GM21515 (cell line): ENCODE measurements around the gene ADAP2.
"Not testable (repeated sequence)": the region's sequence is repeated elsewhere in the genome, so short reads cannot be mapped to it uniquely, and the experiment has no call there.

Experiments used
- ATAC-seq: cut with Tn5 transposase; IDR thresholded peaks from one replicate; pipeline ENCODE4 v1.9.1; 2021; ENCODE audit not compliant: unreplicated experiment

The ADAP2 gene

DNA sequence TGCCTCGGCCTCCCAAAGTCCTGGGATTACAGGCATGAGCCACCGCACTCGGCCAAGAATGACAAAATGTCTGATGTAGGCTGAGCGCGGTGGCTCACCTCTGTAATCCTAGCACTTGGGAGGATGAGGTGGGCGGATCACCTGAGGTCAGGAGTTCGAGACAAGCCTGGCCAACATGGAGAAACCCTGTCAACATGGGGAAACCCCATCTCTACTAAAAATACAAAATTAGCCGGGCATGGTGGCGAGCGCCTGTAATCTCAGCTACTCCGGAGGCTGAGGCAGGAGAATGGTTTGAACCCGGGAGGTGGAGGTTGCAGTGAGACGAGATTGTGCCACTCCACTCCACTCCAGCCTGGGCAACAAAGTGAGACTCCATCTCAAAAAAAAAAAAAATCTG, 46.2 kb downstream of the ADAP2 start:
- not testable (repeated sequence) for ATAC-seq

DNA sequence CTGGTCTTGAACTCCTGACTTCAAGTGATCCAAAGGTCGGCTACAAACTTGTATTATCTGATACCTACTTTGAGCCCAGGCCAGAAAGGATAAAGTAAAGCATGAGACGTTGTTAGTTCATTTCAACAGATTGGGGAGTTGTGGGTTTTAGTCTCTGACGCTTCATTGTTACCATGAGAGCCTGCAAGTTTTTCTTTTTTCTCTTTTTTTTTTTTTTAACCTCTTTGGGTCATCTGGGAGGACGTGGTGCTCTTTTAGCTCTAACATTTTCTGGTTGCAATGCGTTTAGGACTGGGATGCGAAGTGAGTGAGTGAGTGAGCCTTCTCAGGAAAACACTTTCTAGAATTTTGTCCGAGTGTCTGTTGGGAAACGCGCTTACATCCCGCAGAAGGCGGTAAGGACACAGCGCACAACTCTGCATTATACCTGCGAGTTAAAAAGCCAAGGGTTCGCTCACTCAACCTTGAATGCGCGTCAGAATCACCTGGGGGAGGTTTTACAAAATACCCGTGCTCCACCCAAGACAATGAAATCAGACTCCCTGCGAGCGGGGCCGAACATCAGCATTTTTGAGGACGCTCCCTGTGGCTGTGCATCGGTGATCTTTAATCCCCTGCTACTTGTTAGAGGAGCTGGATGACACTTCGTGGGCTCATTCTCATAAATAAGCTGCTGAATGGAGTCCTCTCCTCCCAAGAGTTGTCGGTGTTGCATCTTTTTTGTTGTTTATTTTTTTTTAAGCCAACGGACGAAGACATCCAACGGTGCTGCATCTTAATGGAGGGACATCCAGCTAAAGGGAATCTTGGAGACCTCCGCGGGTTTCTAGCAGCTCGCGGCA, 48.5 kb downstream of the ADAP2 start:
- ATAC-seq: no peak

DNA sequence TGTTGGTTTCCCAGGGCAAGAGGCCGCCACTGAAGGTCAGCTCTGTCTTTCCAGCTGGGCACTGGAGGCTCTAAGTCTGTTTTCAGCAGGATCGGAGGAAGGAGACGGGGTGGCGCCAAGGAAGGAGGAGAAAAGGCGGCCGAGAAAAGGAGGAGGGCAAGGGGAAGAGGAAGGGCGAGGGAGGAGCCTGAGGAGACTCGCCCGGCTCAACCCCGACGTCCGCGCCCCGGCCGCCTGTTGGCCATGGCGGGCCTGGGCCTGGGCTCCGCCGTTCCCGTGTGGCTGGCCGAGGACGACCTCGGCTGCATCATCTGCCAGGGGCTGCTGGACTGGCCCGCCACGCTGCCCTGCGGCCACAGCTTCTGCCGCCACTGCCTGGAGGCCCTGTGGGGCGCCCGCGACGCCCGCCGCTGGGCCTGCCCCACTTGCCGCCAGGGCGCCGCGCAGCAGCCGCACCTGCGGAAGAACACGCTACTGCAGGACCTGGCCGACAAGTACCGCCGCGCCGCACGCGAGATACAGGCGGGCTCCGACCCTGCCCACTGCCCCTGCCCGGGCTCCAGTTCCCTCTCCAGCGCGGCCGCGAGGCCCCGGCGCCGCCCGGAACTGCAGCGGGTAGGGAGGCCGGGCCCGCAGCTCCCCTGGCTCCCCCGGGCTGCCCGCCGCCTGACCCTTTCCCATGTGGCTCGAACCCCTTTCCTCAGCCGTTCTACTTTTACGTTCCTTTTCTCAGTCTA, 49.3 kb downstream of the ADAP2 start, which contains the start of gene RNF135:
TSS of gene RNF135 (plus strand) at position 209 of the 737 bp plus-strand sequence. CDS start at position 244, 35 bp downstream.
- ATAC-seq: peak; percentile 52

DNA sequence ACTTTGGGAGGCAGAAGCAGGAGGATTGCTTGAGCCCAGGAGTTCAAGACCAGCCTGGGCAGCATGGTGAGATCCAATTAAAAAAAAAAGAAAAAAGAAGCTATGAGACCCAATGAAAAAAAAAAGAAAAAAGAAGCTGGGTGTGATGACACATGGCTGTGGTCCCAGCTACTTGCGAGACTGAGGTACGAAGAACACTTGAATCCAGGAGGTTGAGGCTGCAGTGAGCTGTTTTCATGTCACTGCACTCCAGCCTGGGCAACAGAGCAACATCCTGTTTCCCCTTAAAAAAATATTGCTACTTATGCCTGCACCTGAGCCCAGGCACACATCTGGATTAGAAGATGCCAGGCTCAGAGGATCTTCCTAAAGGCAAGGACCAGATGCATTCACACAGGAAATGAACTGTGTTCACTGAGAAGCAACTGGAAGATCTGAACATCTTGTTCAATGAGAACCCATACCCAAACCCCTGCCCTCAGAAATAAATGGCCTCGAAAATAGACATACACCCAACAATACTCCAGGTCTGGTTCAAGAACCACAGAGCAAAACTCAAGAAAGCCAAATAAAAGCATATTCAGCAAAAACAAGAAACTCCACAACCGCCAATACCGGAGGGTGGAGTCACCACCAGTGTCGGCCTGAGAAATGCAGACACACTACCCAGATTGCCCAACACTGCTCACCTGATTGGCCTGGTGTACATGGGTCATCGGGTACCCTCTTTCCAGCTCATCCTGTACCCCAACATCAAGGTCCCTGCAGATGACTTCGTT, 53.5 kb downstream of the ADAP2 start:
- no peak for ATAC-seq

DNA sequence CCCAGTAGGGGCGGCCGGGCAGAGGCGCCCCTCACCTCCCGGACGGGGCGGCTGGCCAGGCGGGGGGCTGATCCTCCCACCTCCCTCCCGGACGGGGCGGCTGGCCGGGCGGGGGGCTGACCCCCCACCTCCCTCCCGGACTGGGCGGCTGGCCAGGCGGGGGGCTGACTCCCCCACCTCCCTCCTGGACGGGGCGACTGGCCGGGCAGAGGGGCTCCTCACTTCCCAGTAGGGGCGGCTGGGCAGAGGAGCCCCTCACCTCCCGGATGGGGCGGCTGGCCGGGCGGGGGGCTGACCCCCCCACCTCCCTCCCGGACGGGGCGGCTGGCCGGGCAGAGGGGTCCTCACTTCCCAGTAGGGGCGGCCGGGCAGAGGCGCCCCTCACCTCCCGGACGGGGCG, 58.2 kb downstream of the ADAP2 start:
- ATAC-seq: not testable (repeated sequence)

DNA sequence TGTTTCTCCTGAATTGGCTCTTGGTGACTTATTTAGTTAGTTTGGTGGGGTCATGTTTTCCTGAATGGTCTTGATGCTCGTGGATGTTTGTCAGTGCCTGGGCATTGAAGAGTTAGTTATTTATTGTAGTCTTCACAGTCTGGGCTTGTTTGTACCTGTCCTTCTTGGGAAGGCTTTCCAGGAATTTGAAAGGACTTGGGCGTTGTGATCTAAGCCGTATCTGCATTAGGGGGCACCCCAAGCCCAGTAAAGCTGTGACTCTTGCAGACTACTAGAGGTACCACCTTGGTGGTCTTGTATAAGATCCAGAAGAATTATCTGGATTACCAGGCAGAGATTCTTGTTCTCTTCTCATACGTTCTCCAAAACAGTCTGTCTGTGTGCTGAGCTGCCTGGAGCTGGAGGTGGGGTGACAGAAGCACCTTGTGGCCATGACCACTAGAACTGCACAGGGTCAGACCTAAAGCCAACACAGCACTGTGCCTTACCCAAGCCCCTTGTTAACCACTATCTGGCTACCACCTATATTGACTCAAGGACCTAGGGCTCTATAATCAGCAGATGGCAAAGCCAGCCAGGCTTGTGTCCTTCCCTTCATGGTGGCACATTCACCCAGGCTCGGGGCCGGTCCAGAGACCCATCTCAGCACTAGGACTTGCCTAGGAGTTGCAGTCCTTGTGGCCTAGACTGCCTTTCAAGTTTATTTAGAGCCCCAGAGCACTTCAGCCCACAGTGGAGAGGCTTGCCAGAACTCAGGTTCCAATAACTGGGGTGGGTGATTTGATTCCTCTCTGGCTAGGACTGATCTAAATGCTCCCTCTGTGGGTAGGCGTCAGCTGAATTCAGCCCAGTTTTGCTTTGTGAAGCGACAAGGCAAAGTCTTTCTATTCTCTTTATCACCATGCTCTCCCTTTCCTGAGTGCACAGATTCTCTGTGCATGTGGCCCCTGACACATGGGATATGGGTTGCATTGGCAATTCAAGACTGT, 60.1 kb downstream of the ADAP2 start:
- no peak for ATAC-seq

DNA sequence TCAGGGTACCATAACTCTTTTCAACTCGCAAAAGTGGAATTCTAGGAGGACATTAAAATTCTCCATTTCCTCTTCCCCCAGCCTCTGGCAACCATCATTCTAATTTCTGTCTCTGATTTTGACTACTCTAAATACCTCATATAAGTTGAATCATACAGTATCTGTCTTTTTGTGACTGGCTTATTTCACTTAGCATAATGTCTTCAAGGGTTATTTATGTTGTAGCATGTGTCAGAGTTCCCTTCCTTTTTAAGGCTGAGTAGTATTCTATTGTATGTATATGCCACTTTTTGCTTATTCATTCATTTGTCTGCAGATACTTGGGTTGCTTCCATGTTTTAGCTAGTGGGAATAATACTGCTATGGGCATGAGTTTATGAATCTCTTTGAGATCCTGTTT, 61.1 kb downstream of the ADAP2 start:
- no peak for ATAC-seq

DNA sequence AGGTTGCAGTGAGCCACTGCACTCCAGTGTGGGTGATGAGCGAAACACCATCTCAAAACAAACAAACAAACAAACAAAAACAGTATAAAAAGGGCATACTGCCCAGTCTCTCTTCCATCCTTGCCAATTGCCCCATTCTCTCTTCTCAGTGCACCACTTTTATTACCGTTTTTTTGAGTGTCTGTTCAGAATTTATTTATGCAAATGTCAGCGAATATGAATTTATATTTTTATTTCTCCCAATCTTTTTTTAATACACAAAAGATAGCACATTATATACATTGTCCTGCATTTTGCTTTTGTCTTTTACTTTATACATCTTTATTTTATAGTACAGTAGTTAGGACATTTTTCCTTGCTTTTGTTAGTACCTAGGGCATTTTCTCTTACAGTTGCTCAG, 68.7 kb downstream of the ADAP2 start:
- ATAC-seq: no peak

DNA sequence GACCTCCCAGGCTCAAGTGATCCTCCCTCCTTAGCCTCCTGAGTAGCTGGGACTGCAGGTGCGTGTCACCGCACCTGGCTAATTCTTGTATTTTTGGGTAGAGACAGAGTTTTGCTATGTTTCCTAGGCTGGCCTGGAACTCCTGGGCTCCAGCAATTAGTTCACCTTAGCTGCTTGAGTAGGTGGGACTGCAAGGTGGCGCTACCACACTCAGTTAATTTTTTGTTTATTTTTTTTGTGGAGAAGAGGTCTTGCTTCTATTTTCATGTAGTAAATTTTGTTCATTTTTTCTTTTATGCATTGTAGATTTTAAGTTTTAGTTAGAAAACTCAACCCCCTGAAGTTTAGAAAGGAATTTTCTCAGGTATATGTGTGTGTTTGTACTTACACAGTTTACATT, 70.8 kb downstream of the ADAP2 start:
- ATAC-seq: no peak

DNA sequence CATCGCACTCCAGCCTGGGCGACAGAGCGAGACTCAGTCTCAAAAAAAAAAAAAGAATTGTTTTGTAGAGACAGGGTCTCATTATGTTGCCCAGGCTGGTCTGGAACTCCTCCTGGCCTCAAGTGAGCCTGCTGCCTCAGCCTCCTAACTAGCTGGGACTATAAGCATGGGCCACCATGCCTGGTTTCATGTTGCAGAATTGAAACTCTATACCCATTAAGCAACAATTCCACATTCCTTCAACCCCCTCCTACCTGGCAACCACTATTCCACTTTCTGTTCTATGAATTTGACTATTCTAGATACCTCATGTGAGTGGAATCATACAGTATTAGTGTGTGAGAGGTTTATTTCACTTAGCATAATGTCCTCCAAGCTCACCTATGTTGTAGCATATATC, 73.6 kb downstream of the ADAP2 start:
- no peak for ATAC-seq

DNA sequence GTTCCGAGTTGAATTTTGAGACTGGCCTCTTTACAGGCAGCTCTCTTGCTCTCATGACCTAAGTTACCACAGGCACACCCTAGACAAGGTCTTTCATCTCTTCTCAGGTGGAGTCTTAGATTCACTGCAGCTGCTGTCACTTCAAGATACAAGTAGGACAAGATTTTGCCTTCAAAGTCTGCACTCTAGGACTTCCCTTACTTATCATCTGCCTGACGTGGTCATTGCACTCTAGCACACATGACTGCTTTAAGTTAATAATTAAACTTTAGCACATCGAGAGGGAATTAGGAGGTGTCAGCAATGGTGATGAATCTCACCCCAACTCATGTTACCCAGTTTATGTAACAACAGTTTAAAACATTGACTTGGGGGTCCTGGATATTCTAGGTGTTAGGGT, 74.7 kb downstream of the ADAP2 start:
- no peak for ATAC-seq

DNA sequence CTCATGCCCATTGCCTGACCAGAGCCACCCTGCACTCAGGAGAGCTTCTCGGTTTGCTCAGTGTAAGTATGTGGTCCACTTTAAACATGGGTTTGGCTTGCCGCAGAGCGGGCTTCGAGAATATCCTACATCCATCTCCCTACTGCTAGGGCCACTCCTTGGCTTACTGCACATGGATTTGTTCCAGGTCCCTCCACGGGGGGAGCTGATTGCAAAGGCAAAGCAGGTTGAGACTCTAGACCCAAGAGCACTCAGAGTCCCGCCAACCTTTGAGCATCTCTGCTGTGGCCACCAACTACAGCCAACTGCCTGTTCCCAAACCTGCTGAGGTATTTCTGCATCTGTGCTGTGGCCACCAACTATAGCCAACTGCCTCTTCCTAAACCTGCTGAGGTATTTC, 75.5 kb downstream of the ADAP2 start:
- ATAC-seq: no peak

DNA sequence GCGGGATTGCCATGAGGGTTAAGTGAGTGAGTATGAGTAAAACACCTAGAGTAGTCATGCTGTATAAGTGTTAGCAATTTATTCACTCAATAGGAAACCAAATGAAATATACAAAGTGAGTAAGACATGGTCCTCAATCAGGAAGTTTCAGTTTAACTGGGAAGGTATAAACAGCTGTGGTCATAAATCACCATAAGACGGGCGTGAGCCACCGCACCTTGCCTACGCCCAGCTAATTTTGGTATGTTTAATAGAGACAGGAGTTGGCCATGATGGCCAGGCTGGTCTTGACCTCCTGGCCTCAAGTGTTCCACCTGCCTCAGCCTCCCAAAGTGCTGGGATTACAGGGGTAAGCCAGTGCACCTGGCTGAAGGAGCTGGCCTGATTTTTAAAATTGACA, 76.1 kb downstream of the ADAP2 start:
- ATAC-seq: no peak

DNA sequence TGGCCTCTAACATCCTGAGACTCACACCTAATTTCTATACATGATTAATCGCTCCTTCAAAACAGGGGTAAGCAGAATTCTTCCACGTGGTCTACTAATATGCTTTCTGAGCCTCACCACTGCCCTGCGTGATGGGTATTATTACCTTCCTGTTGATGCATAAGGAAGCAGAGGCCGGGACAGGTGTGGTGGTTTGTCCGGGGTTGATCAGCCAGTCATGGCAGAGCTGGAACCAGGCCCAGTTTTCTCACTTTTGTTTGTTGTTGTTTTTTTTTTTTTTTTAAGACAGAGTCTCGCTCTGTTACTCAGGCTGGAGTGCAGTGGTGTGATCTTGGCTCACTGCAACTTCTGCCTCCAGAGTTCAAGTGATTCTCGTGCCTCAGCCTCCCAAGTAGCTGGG, 80.3 kb downstream of the ADAP2 start:
- ATAC-seq: no peak

DNA sequence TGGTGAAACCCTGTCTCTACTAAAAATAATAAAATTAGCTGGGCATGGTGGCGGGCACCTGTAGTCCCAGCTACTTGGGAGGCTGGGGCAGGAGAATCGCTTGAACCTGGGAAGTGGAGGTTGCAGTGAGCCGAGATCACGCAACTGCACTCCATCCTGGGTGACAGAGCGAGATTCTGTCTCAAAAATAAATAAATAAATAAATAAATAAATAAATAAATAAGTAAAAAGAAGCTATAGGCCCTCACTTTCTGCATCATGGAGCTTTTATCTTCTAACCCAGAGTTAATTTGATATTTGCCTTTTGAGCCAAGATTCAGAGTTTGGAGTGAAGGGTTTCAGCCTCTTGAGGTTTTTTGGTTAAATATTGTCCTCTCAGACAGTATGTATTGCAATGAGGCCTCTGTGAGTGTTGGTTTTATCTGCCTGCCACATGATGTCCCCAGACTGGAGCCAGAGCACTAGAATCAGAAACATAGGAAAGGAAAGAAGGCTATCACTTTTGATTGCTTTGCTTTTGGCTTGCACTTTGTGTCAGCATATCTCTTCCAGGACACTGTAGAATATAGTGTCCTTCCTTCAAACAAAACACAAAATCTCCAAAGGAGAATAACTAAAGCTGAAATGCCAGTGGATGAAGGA, 81.6 kb downstream of the ADAP2 start:
- no peak for ATAC-seq

DNA sequence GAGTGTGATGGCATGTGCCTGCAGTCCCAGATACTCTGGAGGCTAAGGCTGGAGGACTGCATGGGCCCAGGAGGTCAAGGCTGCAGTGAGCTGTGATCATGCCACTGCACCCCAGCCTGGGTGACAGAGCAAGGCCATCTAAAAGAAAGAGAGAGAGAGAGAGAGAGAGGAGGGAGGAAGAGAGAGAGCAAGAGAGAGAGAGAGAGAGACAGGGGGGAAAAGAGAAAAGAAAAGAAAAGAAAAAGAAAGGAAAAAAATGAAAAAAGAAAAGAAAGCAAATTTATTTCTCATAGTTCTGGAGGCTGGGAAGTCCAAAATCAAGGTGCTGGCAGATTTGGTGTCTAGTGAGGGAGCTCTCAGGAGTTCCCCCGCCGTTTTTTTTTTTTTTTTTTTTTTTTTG, 82.4 kb downstream of the ADAP2 start:
- no peak for ATAC-seq

DNA sequence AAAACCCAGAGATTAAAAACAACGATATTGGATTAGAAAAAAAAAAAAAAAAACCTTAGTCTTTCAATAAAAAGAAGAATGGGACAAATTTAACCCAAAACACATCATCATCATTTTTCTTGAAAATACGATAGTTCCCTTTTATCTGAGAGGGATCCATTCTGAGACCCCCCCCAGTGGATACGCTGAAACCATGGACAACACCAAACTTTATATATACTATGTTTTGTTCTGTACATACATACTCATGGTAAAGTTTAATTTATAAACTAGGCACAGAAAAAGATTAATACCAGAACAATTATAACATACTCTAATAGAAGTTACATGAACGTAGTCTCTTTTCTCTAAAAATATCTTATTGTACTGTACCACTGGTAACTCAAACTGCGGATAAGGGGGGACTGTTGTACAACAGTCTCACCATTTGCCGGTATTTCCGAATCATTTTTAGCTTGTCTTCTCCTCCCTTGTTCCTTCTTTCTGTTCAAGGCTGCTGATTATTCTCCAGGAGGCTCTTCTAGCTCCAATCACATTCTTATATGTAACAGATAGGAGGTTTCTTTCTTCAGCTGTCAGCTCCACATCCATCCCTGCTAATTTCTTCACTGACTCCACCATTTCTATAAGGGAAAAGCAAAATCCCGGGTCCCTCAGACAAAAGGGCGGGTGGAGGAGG, 86.1 kb downstream of the ADAP2 start:
- ATAC-seq: no peak

DNA sequence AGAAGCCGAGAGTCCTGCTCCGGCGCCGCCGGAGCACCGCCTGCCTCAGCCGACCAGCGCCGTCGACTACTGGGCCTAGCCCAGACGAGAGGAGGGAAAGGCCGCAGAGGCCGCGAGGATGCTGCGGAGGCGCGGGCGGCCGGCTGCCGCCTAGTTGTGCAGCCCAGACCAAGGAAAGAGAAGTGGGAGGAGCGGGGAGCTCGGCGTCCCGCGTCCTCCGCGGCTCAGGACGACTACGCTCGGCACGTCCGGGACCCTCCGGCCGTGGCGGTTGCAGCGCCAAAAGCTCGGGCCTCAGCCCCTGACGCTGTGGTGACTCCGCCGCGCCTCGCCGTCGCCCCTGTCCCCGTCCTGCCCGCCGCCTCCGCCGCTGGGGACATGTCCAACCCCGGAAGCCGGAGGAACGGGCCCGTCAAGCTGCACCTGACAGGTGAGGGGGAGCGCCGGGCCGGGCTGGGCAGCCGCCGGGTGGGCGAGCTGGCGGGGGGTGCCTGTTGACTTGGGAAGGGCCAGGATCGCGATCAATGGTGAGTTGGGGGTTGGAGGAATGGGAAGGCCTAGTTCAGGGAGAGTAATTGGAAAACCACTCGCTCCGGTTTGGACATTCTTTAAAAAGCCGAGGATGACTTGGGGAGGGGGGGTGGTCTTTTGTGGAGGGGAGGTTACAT, 86.8 kb downstream of the ADAP2 start:
- peak; percentile 58 for ATAC-seq
